HCEC 1CT (cell line): Measurements from ENCODE around the gene CD6.
"Not testable (repeated sequence)": the region's sequence is repeated elsewhere in the genome, so short reads cannot be mapped to it uniquely, and the experiment has no call there.

Experiments used
- DNase-seq: peaks from one replicate; pipeline ENCODE4 v3.0.0-alpha.2; 2017

CD6 gene

GRCh38 chr11:60954421-60954820 is 17.1 kb upstream of the CD6 start:
- DNase-seq, result no peak

DNA sequence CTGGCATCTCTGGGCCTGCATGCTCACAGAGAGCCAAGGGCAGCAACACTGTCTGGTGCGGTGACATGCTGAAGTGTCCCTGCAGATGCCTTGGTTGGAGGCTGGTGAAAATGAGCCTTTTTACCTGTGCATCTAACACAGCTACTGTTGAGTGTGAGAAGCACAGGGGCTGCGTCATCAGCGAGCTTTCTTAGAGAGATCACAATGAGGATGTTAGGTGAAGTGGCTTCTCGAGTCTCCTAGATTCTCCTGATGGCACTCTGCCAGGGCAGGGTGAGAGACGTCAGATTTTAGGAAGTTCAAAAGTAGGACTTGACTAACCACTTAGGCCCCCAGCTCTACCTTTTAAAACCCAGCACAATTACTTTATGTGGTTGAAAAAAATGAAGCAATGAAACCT is 15.9 kb upstream of the CD6 start:
- DNase-seq, result no peak

GRCh38 chr11:60957188-60957587 is 14.3 kb upstream of the CD6 start:
- DNase-seq, result peak; percentile 72

DNA sequence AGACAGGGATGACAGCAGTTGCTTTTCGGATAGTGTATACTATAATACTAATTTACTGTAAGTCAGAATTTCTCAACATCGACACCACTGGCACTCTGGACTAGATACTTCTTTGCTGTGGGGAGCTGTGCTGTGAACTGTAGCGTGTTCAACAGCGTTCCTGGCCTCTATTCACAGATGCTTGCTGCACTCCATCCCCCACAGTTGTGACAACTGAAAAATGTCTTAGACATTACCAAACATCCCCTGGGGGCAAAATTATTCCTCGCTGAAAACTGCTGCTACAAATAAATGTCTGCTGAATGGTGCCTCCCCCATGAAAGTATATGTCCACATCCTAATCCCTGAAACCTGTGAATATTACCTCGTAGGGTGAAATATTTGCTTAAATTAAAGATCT is 12.0 kb upstream of the CD6 start:
- DNase-seq, result no peak

DNA sequence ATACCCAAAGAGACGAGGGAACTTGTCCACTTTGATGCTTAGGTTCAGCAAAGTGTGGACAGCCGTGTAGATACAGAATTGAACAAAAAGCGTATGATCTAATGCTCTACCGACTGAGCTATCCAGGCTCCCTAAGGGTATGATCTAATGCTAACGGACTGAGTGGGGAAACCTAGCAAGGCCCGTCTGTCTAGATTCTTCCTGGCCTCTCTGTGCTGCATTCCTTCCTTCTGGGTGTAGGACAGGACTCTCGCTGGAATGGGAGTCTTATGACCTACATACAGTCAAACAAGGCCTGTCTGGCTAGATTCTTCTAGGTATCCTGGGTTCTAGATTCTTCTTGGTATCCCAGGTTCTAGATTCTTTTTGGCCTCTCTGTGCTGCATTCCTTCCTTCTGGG is 11.1 kb upstream of the CD6 start:
- no peak for DNase-seq

GRCh38 chr11:60964801-60965200 is 6.7 kb upstream of the CD6 start:
- DNase-seq, result no peak

DNA sequence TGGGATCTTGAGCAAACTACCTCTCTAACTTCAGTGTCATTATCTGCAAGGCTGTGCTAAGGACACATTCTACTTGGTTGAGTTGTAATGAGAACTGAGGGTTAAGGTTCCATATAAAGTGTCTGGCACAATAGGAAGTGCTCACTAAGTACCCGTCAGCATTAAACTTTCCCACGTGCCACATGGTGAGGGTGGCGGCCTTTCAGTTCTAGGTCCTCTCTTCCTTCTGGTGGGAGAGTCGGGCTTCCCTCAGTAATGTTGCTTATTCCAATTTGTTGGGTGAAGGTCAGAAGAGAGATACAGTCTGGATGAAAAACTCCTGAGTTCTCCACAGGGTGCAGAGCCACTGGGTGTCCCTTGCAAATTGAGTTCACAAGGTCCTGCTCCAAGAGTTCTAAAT is 4.6 kb upstream of the CD6 start:
- DNase-seq, result no peak

- no peak for DNase-seq
These were observed 3.3 kb upstream of the CD6 start for GRCh38 chr11:60968223-60968622.

DNA sequence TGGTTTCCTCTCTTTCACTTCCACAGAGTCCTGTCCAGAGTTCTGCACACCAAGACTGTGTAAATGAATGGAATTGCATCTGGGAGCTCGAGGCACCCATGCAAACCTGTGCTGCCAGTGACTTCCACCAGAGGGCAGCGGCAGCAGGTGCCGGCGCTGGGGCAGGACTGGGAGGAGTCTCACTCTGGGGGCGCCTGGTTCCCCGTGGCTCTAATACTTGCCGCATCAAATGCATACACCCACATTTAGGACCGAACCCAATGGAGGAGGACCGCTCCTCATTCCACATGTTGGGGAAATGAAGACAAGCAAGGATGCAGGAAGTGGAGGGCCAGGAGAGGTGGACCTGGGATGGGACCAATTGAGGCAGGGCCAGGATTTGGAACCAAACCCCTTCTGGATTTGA is 1.1 kb upstream of the CD6 start:
- DNase-seq, result peak; percentile 22

- no peak for DNase-seq
These were observed 590 bp upstream of the CD6 start for GRCh38 chr11:60970890-60971289.

DNA sequence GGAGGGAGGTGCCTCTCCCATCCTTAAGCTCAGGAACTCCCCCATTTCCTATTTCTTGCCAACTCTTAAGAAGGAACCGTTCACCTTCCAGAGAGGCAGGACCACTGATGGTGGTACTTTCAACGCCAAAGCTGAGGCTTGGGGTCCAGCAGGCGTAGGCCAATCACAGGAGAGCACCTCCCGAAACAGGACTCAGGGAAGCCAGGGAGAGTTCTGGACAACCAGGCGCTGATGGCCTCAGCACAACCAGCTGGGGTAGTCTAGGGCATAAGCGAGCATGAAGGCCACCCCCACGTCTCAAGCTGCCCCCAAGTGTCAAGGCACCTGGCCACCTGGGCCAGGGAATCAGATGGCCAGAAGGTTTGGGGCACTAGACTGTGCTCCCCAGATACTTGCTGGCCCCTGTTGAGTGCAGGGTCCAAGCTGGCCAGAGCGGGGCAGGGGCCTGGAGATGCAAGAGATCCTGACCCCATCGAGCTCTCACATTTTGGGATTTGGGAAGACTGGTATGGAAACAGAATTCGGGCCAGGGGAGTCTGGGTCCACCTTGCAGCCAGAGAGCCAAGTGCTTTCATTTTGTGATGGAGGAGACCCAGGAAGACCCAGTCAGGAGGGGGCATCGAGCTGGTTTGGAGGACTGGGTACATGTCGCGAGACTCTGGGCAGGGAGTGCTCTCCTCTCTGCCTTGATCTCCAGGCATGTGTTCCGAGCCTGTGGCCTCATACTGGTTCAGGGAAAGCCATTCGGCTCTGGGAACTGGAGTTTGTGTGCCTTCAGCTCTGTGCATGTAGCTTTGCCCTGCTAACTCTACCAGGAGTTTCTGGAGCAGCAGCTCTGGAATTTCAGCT is 926 bp downstream of the CD6 start:
- no peak for DNase-seq

DNA sequence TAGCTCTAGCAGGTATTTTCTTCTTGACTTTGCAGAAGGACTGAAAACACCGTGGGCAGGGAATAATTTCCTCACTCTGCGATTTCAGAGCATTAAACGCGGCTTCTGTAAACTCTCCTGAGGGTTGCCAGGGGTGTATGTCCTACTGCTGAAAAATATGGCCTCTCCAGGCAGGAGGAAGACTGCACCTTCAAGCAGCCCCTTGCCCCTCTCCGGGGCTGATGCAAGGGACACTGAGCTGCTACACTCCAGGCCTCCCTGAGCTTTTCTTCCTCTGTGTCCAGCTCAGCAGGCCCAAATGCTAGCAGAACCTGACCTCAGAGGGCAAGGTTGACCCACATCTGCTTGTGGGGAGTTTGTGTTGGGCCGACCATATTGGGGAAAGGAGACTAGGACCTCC is 2.2 kb downstream of the CD6 start:
- DNase-seq, result no peak

DNA sequence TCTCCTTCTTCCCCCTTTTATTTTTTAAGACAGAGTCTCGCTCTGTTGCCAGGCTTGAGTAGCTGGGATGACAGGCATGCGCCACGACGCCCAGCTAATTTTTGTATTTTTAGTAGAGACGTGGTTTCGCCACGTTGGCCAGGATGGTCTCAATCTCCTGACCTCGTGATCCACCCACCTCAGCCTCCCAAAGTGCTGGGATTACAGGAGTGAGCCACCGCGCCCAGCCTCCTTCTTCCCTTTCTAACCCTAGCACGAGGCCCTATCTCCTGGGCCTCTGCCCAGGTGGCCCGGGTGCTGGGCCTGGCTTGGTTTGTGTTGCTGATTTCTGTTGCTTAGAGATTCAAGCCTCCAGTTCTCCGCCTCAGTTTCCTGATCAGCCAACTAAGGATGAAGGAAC is 2.8 kb downstream of the CD6 start:
- DNase-seq, result not testable (repeated sequence)

- no peak for DNase-seq
These were observed 3.2 kb downstream of the CD6 start for GRCh38 chr11:60974726-60975125.

- DNase-seq, result no peak
These were observed 5.7 kb downstream of the CD6 start for GRCh38 chr11:60977224-60977623.

- no peak for DNase-seq
These were observed 6.4 kb downstream of the CD6 start for GRCh38 chr11:60977836-60978235.

GRCh38 chr11:60978546-60979380 is 7.3 kb downstream of the CD6 start:
- DNase-seq, result no peak

DNA sequence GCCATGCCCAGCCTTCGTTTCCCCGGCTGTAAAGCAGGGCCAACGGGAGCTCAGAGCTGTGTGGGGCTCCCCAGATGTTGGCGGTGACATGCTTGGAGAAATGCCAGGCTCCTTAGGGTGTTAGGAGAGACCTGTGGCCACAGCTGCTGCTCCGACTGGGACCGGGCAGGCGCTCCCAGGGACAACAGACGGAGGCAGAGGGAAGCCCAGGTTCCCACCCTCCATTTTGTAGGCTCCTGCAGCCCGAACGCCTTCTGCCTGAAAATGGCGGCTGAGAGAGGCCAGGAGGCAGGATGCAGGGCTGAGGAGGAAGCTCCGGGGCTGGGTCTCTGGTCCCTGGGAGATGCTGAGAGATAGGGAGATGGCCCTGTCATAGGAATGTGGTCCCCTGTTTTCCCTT is 10.0 kb downstream of the CD6 start:
- DNase-seq, result no peak

DNA sequence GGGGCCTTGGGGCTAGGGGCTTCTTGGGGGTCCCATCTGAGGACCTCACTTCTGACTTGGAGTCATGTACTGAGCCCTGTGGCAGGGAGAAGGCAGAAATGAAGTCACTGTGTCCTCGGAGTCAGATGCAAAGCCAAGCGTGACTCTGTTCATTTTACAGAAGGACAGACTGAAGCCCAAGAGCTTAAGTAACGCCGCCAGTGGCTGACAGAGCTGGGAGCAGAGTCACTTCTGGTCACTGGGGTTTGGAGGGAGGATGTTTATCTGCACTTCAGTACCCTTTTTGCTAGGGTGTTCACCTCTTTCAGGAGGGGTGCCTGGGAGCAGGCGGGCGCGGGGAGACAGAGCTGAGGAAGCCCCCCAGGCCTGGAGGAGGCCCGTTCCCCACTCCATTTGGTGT is 10.7 kb downstream of the CD6 start:
- no peak for DNase-seq

GRCh38 chr11:60984149-60984548 is 12.7 kb downstream of the CD6 start:
- DNase-seq, result no peak

DNA sequence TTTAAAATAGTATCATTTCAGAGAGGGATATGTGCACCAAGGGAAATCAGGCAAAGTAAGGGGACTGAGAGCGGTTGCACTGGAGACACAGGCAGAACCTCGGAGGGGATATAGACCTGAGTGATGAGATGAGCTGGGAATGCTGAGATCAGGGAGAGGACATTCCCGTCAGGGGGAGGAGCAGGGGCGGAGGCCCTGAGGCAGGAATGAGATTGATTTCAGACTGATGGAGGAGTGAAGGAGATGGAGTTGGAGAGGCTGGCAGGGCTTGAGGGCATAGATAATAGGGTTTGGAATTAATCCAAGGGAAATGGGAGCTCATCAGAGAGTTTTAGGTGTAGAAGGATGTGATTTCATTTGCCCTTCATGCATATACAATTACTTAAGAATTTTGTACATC is 13.2 kb downstream of the CD6 start:
- DNase-seq, result no peak

- DNase-seq, result no peak
These were observed 14.0 kb downstream of the CD6 start for GRCh38 chr11:60985501-60985900.

GRCh38 chr11:60985991-60986915 is 14.8 kb downstream of the CD6 start:
- DNase-seq, result peak; percentile 47
